ENCODE measurements around the gene DOCK4. TPM values are rescaled to one million over a fixed set of nuclear protein-coding genes. Genes with fewer than 3 reads are reported as not detected.

Gene DOCK4
- total RNA-seq, 4 donors from 2014 or later = 9.9 to 30.9 (median 13.7) TPM

- peaks cover 0 to 13% (median 0%) of the 10 kb centered on the region in 3 donors for H3K36me3 ChIP-seq
- no peaks in the 10 kb centered on the region for H3K9me3 ChIP-seq
- TF ChIP-seq CTCF (IDR thresholded peaks at IDR 0.05) (no peak), POLR2A (IDR thresholded peaks at IDR 0.05) (no peak)
- no peak overlapping the region for H3K27ac ChIP-seq
- intact Hi-C loops (cut with DNase I) = no loop called here
- no peak for DNase-seq
- no peak overlapping the region for H3K4me3 ChIP-seq
- H3K27me3 ChIP-seq = no peaks in the 10 kb centered on the region
- WGBS, 2 donors = 72 to 90% methylated on average over 4 of the region's 4 CpGs
- peaks cover 0 to 16% (median 3%) of the 10 kb centered on the region in 3 donors for H3K4me1 ChIP-seq
Measured at GRCh38 chr7:111823826-111824225, 382.4 kb downstream of the DOCK4 start.

GRCh38 chr7:111821046-111821445, 385.2 kb downstream of the DOCK4 start:
- no peaks in the 10 kb centered on the region for H3K27me3 ChIP-seq
- 82 to 86% methylated on average over 4 of the region's 4 CpGs for WGBS, 2 donors
- H3K4me1 ChIP-seq = no peaks in the 10 kb centered on the region
- no peak for DNase-seq
- no peaks in the 10 kb centered on the region for H3K9me3 ChIP-seq
- H3K27ac ChIP-seq = no peak overlapping the region
- no peak for TF ChIP-seq POLR2A (IDR thresholded peaks at IDR 0.05)
- no peak for TF ChIP-seq CTCF (IDR thresholded peaks at IDR 0.05)
- H3K4me3 ChIP-seq = no peak overlapping the region
- peaks cover 0 to 13% (median 0%) of the 10 kb centered on the region in 3 donors for H3K36me3 ChIP-seq
- intact Hi-C loops (cut with DNase I) = no loop called here

DNA sequence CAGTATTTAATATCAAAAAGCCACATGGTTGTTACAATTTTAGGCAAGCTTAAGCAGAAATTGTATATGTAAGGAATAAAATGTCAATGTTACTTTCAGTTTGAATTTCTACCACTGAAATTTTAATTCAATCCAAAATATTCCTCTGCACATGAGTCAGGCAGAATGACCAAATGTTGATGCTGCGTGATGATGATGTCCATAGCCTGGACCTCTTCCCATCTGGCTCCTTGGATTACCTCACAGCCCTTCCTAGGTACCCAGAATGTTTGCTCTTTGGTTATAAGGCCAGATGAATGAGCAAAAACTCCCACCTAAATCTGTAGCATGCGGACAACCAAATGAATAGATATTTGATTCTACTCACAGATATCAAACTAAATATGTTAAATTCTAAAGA, 385.6 kb downstream of the DOCK4 start:
- Histone ChIP-seq H3K4me3 (no peak overlapping the region), H3K27ac (no peak overlapping the region), H3K4me1 (no peaks in the 10 kb centered on the region), H3K36me3 (peaks cover 0 to 13% (median 0%) of the 10 kb centered on the region in 3 donors), H3K27me3 (no peaks in the 10 kb centered on the region), H3K9me3 (no peaks in the 10 kb centered on the region)
- 83 to 100% methylated on average over 2 of the region's 2 CpGs for WGBS, 2 donors
- intact Hi-C loops (cut with DNase I) = no loop called here
- TF ChIP-seq CTCF (IDR thresholded peaks at IDR 0.05) (no peak), POLR2A (IDR thresholded peaks at IDR 0.05) (no peak)
- no peak for DNase-seq

GRCh38 chr7:111820121-111820520, 386.1 kb downstream of the DOCK4 start:
- intact Hi-C loops (cut with DNase I) = no loop called here
- DNase-seq = no peak
- H3K27me3 ChIP-seq = no peaks in the 10 kb centered on the region
- peaks cover 0 to 13% (median 0%) of the 10 kb centered on the region in 3 donors for H3K36me3 ChIP-seq
- WGBS, 2 donors = 80 to 100% methylated on average over 1 of the region's 1 CpG
- TF ChIP-seq POLR2A (IDR thresholded peaks at IDR 0.05) (no peak), CTCF (IDR thresholded peaks at IDR 0.05) (no peak)
- H3K9me3 ChIP-seq = no peaks in the 10 kb centered on the region
- H3K4me3 ChIP-seq = no peak overlapping the region
- no peak overlapping the region for H3K27ac ChIP-seq
- H3K4me1 ChIP-seq = no peaks in the 10 kb centered on the region

DNA sequence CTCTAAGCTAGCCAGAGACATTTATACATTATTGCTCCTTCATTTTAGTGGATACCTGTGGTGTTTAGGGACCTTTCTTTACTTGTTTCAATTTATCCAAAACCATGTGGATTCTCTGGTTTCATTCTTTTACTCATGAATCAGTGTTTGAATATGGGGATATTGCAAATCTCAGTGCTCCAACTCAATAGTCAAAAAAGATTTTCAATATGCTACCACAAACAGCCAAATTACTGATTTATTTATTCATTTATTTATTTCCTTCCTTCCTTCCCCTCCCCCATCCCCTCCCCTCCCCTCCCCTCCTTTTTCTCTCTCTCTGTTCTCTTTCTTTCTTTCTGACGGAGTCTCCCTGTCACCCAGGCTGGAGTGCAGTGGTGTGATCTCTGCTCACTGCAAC, 390.8 kb downstream of the DOCK4 start:
- Histone ChIP-seq H3K9me3 (no peaks in the 10 kb centered on the region), H3K36me3 (no peaks in the 10 kb centered on the region), H3K27ac (no peak overlapping the region), H3K27me3 (no peaks in the 10 kb centered on the region), H3K4me3 (no peak overlapping the region), H3K4me1 (no peaks in the 10 kb centered on the region)
- WGBS, 2 donors = 78 to 88% methylated on average over 1 of the region's 1 CpG
- no peak for DNase-seq
- no peak for TF ChIP-seq POLR2A (IDR thresholded peaks at IDR 0.05)
- intact Hi-C loops (cut with DNase I) = no loop called here

GRCh38 chr7:111813306-111813705, 392.9 kb downstream of the DOCK4 start:
- no peaks in the 10 kb centered on the region for H3K27me3 ChIP-seq
- peaks cover 0 to 10% (median 0%) of the 10 kb centered on the region in 3 donors for H3K36me3 ChIP-seq
- intact Hi-C loops (cut with DNase I) = no loop called here
- no peak overlapping the region for H3K4me3 ChIP-seq
- TF ChIP-seq CTCF (IDR thresholded peaks at IDR 0.05) = no peak
- no peak for TF ChIP-seq POLR2A (IDR thresholded peaks at IDR 0.05)
- no peaks in the 10 kb centered on the region for H3K4me1 ChIP-seq
- DNase-seq = no peak
- H3K27ac ChIP-seq = no peak overlapping the region
- no peaks in the 10 kb centered on the region for H3K9me3 ChIP-seq
- WGBS, 2 donors = 90 to 91% methylated on average over 4 of the region's 4 CpGs

Data from esophagus squamous epithelium (tissue), 5 donors.